Liver (tissue), 9 donors: ENCODE data around the gene PIK3R5. TPM values are rescaled to one million over a fixed set of nuclear protein-coding genes. Genes with fewer than 3 reads are reported as not detected.

Experiments used
- DNase-seq: peaks from one replicate; pipeline ENCODE4 v3.0.0-alpha.2; 2017; ENCODE audit warnings: low spot score
- H3K27ac ChIP-seq, 2 donors: one replicate each; pipeline ENCODE4 v1.7.0; 2013; ENCODE audit warnings: inconsistent platforms in 2 of 2, low read length in 2 of 2, control low read depth in 1 of 2, low read depth in 1 of 2, mild to moderate bottlenecking in 1 of 2
- H3K27me3 ChIP-seq, 4 donors: one replicate each; pipeline versions ENCODE4 v1.6.1 to v1.7.0; 2013; ENCODE audit warnings: low read length in 3 of 4, inconsistent platforms in 1 of 4, mild to moderate bottlenecking in 1 of 4, moderate library complexity in 1 of 4; ENCODE audit not compliant: control insufficient read depth in 4 of 4, insufficient read depth in 4 of 4
- H3K36me3 ChIP-seq, 4 donors: one replicate each; pipeline versions ENCODE4 v1.6.1 to v1.7.0; 2013; ENCODE audit warnings: low read length in 3 of 4, mild to moderate bottlenecking in 3 of 4, low read depth in 1 of 4, moderate library complexity in 1 of 4; ENCODE audit not compliant: control insufficient read depth in 4 of 4, insufficient read depth in 3 of 4
- H3K4me1 ChIP-seq, 4 donors: one replicate each; pipeline versions ENCODE4 v1.6.1 to v1.7.0; 2013; ENCODE audit warnings: low read length in 3 of 4, mild to moderate bottlenecking in 3 of 4, moderate library complexity in 1 of 4; ENCODE audit not compliant: control insufficient read depth in 4 of 4, insufficient read depth in 4 of 4
- H3K4me3 ChIP-seq, 3 donors: one replicate each; pipeline versions ENCODE4 v1.6.1 to v1.7.0; 2013; ENCODE audit warnings: low read length in 3 of 3, control low read depth in 1 of 3, low read depth in 1 of 3, mild to moderate bottlenecking in 1 of 3
- H3K9ac ChIP-seq, 2 donors: one replicate each; pipeline ENCODE4 v1.7.0; 2013; ENCODE audit warnings: low read length in 2 of 2, mild to moderate bottlenecking in 2 of 2, moderate library complexity in 2 of 2, control low read depth in 1 of 2, low read depth in 1 of 2
- H3K9me3 ChIP-seq, 4 donors: one replicate each; pipeline versions ENCODE4 v1.6.1 to v1.7.0; 2013; ENCODE audit warnings: low read length in 3 of 4; ENCODE audit not compliant: control insufficient read depth in 4 of 4
- EGR1 ChIP-seq, 2 donors: IDR thresholded peaks; 2 replicates each; pipeline ENCODE4 v1.6.1; 2016 to 2018; ENCODE audit warnings: antibody characterized with exemption in 2 of 2, low read depth in 2 of 2
- FOXA1 ChIP-seq: IDR thresholded peaks from 2 replicates; pipeline ENCODE4 v1.6.1; 2016; ENCODE audit warnings: antibody characterized with exemption
- FOXA2 ChIP-seq: IDR thresholded peaks from 2 replicates; pipeline ENCODE4 v1.6.1; 2016; ENCODE audit warnings: antibody characterized with exemption
- GABPA ChIP-seq, 2 donors: IDR thresholded peaks in 1 of 2; conservative IDR thresholded peaks in 1 of 2; 2 replicates each; pipeline ENCODE4 v1.6.1; 2016; ENCODE audit warnings: antibody characterized with exemption in 2 of 2, mild to moderate bottlenecking in 1 of 2, moderate library complexity in 1 of 2
- HNF4A ChIP-seq, 2 donors: conservative IDR thresholded peaks; 2 replicates each; pipeline ENCODE4 v1.6.1; 2016; ENCODE audit warnings: antibody characterized with exemption in 2 of 2, mild to moderate bottlenecking in 2 of 2
- HNF4G ChIP-seq: IDR thresholded peaks from 2 replicates; pipeline ENCODE4 v1.6.1; 2016; ENCODE audit warnings: antibody characterized with exemption
- JUND ChIP-seq, 2 donors: IDR thresholded peaks; 2 replicates each; pipeline ENCODE4 v1.6.1; 2016; ENCODE audit warnings: antibody characterized with exemption in 2 of 2
- NR2F2 ChIP-seq: IDR thresholded peaks from 2 replicates; pipeline ENCODE4 v1.6.1; 2016; ENCODE audit warnings: antibody characterized with exemption
- RAD21 ChIP-seq, 2 donors: IDR thresholded peaks; 2 replicates each; pipeline ENCODE4 v1.6.1; 2016; ENCODE audit warnings: antibody characterized with exemption in 2 of 2, mild to moderate bottlenecking in 2 of 2
- RXRA ChIP-seq, 2 donors: IDR thresholded peaks; 2 replicates each; pipeline ENCODE4 v1.6.1; 2017 to 2018; ENCODE audit warnings: antibody characterized with exemption in 2 of 2, mild to moderate bottlenecking in 1 of 2
- SP1 ChIP-seq: IDR thresholded peaks from 2 replicates; pipeline ENCODE4 v1.6.1; 2018; ENCODE audit warnings: antibody characterized with exemption, mild to moderate bottlenecking
- TAF1 ChIP-seq: conservative IDR thresholded peaks from 2 replicates; pipeline ENCODE4 v1.6.1; 2016; ENCODE audit warnings: antibody characterized with exemption, mild to moderate bottlenecking
- YY1 ChIP-seq: IDR thresholded peaks from 2 replicates; pipeline ENCODE4 v1.6.1; 2016; ENCODE audit warnings: antibody characterized with exemption, mild to moderate bottlenecking
- WGBS: extraction: QIAGEN DNeasy Blood & Tissue Kit; methylation state at CpG from one replicate; pipeline ENCODE4 v1.1.7; 2013; 5-methylcytosine and 5-hydroxymethylcytosine counted together
- polyA plus RNA-seq, 2 donors: library from polyadenylated mRNA; stranded (reverse) in 1 of 2; unstranded in 1 of 2; fragments of 200-250 nt in 1 of 2; fragments of >200 nt in 1 of 2; fragmentation: Nextera tagmentation in 1 of 2; extraction: Ambion mirVana in 1 of 2; gene quantifications; one replicate each; pipeline versions ENCODE4 v1.2.1 to v1.2.3, GENCODE V29; 2013 to 2015
- total RNA-seq, 2 donors: library from RNA; depleted of rRNA; stranded (reverse); fragments of >200 nt; gene quantifications; one replicate each; pipeline ENCODE4 v1.2.3, GENCODE V29; 2014
- TF ChIP-seq, protein P1 (sequence below): IDR thresholded peaks from 2 replicates; pipeline ENCODE4 v1.6.1; 2016; ENCODE audit warnings: antibody characterized with exemption
- TF ChIP-seq, protein P2 (sequence below): fragments of 150-350 bp; IDR thresholded peaks from 2 replicates; pipeline ENCODE4 v1.5.1; 2017; ENCODE audit warnings: improper control_type of control experiment, low read depth, low read length; ENCODE audit not compliant: missing input control
- TF ChIP-seq, protein P3 (sequence below): IDR thresholded peaks from 2 replicates; pipeline ENCODE4 v1.6.1; 2016; ENCODE audit warnings: antibody characterized with exemption
- TF ChIP-seq, protein P4 (sequence below): IDR thresholded peaks from 2 replicates; pipeline ENCODE4 v1.6.1; 2016; ENCODE audit warnings: antibody characterized with exemption, mild to moderate bottlenecking
- TF ChIP-seq, protein P5 (sequence below): IDR thresholded peaks from 2 replicates; pipeline ENCODE4 v1.6.1; 2016; ENCODE audit warnings: antibody characterized with exemption
- donor health status: healthy.
- donor health status: healthy.
- donor health status: healthy.
- donor health status: healthy.
- donor health status: healthy.

Gene PIK3R5
- total and polyA plus RNA-seq, 4 donors = 0.93 to 7.8 (median 2.6) TPM

DNA sequence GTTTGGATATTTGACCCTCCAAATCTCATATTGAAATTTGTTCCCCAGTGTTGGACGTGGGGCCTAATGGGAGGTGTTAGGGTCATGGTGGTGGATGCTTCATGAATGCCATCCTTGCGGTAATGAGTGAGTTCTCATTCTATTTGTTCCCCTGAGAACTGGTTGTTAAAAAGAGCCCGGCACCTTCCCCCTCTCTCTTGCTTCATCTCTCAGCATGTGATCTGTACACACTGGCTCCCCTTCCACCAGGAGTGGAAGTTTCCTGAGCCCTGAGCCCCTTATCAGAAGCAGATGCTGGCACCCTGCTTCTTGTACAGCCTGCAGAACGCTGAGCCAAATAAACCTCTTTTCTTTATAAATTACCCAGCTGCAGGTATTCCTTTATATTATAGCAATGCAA lies 123.7 kb downstream of the PIK3R5 start:
- no peak for DNase-seq
- Histone ChIP-seq H3K4me3 (no peak overlapping the region), H3K9me3 (no peaks in the 10 kb centered on the region), H3K36me3 (no peaks in the 10 kb centered on the region), H3K27me3 (no peaks in the 10 kb centered on the region), H3K9ac (no peak overlapping the region), H3K27ac (no peak overlapping the region), H3K4me1 (no peaks in the 10 kb centered on the region)
- TF ChIP-seq EGR1 (IDR thresholded peaks at IDR 0.05; ENCODE audit: low read depth in 2 of 2) = no peak
- TF ChIP-seq, protein P1, sequence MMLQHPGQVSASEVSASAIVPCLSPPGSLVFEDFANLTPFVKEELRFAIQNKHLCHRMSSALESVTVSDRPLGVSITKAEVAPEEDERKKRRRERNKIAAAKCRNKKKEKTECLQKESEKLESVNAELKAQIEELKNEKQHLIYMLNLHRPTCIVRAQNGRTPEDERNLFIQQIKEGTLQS = no peak
- TF ChIP-seq JUND (IDR thresholded peaks at IDR 0.05) = no peak
- no peak for TF ChIP-seq TAF1
- WGBS = 70% methylated on average over 4 of the region's 4 CpGs

DNA sequence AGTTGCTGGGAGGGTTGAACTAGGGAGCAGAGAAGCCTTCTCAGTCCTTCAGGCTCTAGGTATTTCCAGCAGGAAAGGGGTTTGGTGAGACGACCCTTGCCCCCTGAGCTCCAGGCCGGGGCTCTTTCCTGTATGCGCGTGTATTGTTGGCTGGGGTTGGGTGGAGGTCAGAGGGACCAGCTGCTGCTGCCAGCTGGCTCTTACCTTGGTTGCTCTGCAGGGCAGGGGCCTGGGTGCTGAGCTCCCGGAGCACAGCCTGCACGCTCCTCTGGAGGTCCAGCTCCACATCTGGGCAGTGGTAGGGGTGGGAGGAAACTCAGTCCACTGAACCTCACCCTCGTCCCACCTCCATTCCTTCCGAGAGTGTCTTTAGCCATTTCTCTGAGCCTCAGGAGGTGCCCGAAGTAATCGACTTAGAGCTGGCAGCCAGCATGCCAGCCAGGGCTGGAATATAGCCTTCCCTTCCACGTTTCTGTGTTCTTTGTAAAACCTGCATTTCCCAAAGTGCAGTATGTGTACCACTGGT lies 126.0 kb downstream of the PIK3R5 start:
- DNase-seq = no peak
- Histone ChIP-seq H3K4me1 (no peaks in the 10 kb centered on the region), H3K36me3 (no peaks in the 10 kb centered on the region), H3K27me3 (no peaks in the 10 kb centered on the region), H3K9ac (no peak overlapping the region), H3K4me3 (no peak overlapping the region), H3K27ac (no peak overlapping the region), H3K9me3 (no peaks in the 10 kb centered on the region)
- TF ChIP-seq, protein P2, sequence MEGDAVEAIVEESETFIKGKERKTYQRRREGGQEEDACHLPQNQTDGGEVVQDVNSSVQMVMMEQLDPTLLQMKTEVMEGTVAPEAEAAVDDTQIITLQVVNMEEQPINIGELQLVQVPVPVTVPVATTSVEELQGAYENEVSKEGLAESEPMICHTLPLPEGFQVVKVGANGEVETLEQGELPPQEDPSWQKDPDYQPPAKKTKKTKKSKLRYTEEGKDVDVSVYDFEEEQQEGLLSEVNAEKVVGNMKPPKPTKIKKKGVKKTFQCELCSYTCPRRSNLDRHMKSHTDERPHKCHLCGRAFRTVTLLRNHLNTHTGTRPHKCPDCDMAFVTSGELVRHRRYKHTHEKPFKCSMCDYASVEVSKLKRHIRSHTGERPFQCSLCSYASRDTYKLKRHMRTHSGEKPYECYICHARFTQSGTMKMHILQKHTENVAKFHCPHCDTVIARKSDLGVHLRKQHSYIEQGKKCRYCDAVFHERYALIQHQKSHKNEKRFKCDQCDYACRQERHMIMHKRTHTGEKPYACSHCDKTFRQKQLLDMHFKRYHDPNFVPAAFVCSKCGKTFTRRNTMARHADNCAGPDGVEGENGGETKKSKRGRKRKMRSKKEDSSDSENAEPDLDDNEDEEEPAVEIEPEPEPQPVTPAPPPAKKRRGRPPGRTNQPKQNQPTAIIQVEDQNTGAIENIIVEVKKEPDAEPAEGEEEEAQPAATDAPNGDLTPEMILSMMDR = no peak
- no peak for TF ChIP-seq SP1
- TF ChIP-seq, protein P1 = no peak
- TF ChIP-seq JUND (IDR thresholded peaks at IDR 0.05) = no peak
- TF ChIP-seq NR2F2 = no peak
- TF ChIP-seq, protein P3, sequence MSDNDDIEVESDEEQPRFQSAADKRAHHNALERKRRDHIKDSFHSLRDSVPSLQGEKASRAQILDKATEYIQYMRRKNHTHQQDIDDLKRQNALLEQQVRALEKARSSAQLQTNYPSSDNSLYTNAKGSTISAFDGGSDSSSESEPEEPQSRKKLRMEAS = no peak
- TF ChIP-seq YY1 = no peak
- no peak for TF ChIP-seq RAD21 (IDR thresholded peaks at IDR 0.05)
- TF ChIP-seq RXRA (IDR thresholded peaks at IDR 0.05) = no peak
- TF ChIP-seq, protein P4, sequence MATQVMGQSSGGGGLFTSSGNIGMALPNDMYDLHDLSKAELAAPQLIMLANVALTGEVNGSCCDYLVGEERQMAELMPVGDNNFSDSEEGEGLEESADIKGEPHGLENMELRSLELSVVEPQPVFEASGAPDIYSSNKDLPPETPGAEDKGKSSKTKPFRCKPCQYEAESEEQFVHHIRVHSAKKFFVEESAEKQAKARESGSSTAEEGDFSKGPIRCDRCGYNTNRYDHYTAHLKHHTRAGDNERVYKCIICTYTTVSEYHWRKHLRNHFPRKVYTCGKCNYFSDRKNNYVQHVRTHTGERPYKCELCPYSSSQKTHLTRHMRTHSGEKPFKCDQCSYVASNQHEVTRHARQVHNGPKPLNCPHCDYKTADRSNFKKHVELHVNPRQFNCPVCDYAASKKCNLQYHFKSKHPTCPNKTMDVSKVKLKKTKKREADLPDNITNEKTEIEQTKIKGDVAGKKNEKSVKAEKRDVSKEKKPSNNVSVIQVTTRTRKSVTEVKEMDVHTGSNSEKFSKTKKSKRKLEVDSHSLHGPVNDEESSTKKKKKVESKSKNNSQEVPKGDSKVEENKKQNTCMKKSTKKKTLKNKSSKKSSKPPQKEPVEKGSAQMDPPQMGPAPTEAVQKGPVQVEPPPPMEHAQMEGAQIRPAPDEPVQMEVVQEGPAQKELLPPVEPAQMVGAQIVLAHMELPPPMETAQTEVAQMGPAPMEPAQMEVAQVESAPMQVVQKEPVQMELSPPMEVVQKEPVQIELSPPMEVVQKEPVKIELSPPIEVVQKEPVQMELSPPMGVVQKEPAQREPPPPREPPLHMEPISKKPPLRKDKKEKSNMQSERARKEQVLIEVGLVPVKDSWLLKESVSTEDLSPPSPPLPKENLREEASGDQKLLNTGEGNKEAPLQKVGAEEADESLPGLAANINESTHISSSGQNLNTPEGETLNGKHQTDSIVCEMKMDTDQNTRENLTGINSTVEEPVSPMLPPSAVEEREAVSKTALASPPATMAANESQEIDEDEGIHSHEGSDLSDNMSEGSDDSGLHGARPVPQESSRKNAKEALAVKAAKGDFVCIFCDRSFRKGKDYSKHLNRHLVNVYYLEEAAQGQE = no peak
- TF ChIP-seq GABPA (IDR thresholded peaks at IDR 0.05 in 1 of 2, conservative IDR thresholded peaks at IDR 0.05 in 1 of 2) = no peak
- TF ChIP-seq EGR1 (IDR thresholded peaks at IDR 0.05; ENCODE audit: low read depth in 2 of 2) = no peak
- TF ChIP-seq FOXA2 = no peak
- no peak for TF ChIP-seq HNF4G
- TF ChIP-seq, protein P5, sequence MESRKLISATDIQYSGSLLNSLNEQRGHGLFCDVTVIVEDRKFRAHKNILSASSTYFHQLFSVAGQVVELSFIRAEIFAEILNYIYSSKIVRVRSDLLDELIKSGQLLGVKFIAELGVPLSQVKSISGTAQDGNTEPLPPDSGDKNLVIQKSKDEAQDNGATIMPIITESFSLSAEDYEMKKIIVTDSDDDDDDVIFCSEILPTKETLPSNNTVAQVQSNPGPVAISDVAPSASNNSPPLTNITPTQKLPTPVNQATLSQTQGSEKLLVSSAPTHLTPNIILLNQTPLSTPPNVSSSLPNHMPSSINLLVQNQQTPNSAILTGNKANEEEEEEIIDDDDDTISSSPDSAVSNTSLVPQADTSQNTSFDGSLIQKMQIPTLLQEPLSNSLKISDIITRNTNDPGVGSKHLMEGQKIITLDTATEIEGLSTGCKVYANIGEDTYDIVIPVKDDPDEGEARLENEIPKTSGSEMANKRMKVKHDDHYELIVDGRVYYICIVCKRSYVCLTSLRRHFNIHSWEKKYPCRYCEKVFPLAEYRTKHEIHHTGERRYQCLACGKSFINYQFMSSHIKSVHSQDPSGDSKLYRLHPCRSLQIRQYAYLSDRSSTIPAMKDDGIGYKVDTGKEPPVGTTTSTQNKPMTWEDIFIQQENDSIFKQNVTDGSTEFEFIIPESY = no peak
- TF ChIP-seq FOXA1 = no peak
- TF ChIP-seq TAF1 = no peak
- no peak for TF ChIP-seq HNF4A (conservative IDR thresholded peaks at IDR 0.05)
- 48% methylated on average over 11 of the region's 11 CpGs for WGBS
